Measurements from ENCODE around the gene DNAI1.

DNA sequence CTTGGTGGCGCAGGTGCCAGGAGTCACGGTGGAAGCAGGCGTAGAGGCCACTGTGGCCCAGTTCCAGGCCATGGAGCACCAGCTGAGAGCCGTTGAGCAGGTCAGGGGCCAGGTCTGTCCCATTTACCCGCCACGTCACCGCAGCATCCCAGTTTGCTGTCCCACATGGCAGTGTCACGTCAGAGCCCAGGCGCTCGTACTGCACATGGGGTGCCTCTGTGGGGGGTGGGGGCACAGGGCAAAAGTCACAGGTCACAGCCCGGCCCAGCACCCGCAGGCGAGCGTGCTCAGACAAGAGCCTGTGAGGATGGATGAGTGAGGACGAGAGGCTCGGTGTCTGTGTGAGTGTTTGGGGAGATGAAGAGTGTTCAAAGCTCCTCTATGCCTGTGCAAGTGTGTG lies 106.0 kb downstream of the DNAI1 start:
- TF ChIP-seq FOS (IDR thresholded peaks at IDR 0.05; ENCODE audit: low read depth, low read length), result no peak
- no peak for TF ChIP-seq MXI1 (IDR thresholded peaks at IDR 0.05; ENCODE audit: borderline replicate concordance, low read depth, low read length)
- TF ChIP-seq MAFK (IDR thresholded peaks at IDR 0.05; ENCODE audit: low read depth, low read length), result no peak
- TF ChIP-seq, protein P1, sequence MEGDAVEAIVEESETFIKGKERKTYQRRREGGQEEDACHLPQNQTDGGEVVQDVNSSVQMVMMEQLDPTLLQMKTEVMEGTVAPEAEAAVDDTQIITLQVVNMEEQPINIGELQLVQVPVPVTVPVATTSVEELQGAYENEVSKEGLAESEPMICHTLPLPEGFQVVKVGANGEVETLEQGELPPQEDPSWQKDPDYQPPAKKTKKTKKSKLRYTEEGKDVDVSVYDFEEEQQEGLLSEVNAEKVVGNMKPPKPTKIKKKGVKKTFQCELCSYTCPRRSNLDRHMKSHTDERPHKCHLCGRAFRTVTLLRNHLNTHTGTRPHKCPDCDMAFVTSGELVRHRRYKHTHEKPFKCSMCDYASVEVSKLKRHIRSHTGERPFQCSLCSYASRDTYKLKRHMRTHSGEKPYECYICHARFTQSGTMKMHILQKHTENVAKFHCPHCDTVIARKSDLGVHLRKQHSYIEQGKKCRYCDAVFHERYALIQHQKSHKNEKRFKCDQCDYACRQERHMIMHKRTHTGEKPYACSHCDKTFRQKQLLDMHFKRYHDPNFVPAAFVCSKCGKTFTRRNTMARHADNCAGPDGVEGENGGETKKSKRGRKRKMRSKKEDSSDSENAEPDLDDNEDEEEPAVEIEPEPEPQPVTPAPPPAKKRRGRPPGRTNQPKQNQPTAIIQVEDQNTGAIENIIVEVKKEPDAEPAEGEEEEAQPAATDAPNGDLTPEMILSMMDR (conservative IDR thresholded peaks at IDR 0.05; ENCODE audit: low read depth, low read length), result no peak
- TF ChIP-seq, protein P2, sequence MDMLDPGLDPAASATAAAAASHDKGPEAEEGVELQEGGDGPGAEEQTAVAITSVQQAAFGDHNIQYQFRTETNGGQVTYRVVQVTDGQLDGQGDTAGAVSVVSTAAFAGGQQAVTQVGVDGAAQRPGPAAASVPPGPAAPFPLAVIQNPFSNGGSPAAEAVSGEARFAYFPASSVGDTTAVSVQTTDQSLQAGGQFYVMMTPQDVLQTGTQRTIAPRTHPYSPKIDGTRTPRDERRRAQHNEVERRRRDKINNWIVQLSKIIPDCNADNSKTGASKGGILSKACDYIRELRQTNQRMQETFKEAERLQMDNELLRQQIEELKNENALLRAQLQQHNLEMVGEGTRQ (IDR thresholded peaks at IDR 0.05; ENCODE audit: low read depth, low read length), result no peak
- no peak for TF ChIP-seq RFX5 (IDR thresholded peaks at IDR 0.05; ENCODE audit: low read depth, low read length)

Measured in IMR-90 (cell line).